HFFc6 (cell line): ENCODE measurements around the gene NAXD. TPM values are rescaled to one million over a fixed set of nuclear protein-coding genes. Genes with fewer than 3 reads are reported as not detected.
"Not testable (repeated sequence)": the region's sequence is repeated elsewhere in the genome, so short reads cannot be mapped to it uniquely, and the experiment has no call there.

Source experiments
- DNase-seq: peaks from one replicate; pipeline ENCODE4 v3.0.0-alpha.2; 2018
- H3K27ac Mint-ChIP-seq: 2 replicates; pipeline ENCODE4 v1.8.0; 2020; ENCODE audit warnings: mild to moderate bottlenecking, mixed read lengths
- H3K27me3 Mint-ChIP-seq: 2 replicates; pipeline ENCODE4 v1.8.0; 2021; ENCODE audit warnings: mild to moderate bottlenecking, moderate library complexity, mixed read lengths; ENCODE audit not compliant: insufficient read depth
- H3K36me3 Mint-ChIP-seq: 2 replicates; pipeline ENCODE4 v1.8.0; 2021; ENCODE audit warnings: low read depth, mixed read lengths
- H3K4me1 Mint-ChIP-seq: 2 replicates; pipeline ENCODE4 v1.8.0; 2020; ENCODE audit warnings: low read depth, mixed read lengths
- H3K4me3 Mint-ChIP-seq: 2 replicates; pipeline ENCODE4 v1.8.0; 2020; ENCODE audit warnings: mild to moderate bottlenecking, moderate library complexity, mixed read lengths
- H3K9me3 Mint-ChIP-seq: 2 replicates; pipeline ENCODE4 v1.8.0; 2020; ENCODE audit warnings: mild to moderate bottlenecking, mixed read lengths
- CTCF ChIP-seq: fragments of 200-600 bp; sonication (generic); IDR thresholded peaks from 2 replicates; pipeline ENCODE4 v1.5.0; 2021; ENCODE audit warnings: antibody characterized with exemption, mild to moderate bottlenecking
- total RNA-seq, 6 experiments: library from RNA; stranded (reverse); fragmentation: NEBNext Ultra II Directional; extraction: Animal tissue kit (Norgen Biotek cat#: 25700); gene quantifications; 2 replicates in 1 of 6; 3 replicates in 5 of 6; pipeline ENCODE4 v1.2.3, GENCODE V29; 2021

The NAXD gene
- total RNA-seq, 6 experiments from 2014 or later: 20.3 to 27.4 (median 22.8) TPM

DNA sequence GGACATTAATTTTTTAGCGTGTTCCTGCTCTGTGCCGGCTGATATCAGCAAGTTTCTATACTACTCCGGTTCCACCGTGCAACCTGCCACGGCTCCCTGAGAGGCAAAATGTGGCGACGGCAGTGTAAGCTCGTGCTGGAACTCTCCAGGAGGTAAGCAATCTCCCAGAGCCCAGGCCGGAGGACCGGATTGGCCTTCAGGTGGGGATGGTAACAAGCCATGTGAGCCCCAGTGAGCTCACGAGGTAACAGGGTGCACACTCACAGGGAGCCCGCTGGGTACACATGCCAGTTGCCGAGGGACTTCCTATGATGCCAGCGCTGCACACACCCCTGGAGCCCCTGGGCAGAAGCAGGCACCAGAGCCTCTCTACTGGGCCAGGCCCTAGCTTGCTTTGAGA is 38.5 kb downstream of the NAXD start:
- DNase-seq: no peak
- H3K27ac Mint-ChIP-seq: no peak overlapping the region
- H3K4me3 Mint-ChIP-seq: no peak overlapping the region
- peaks cover 4% of the 10 kb centered on the region; the same call in 1 of the 2 replicates for H3K9me3 Mint-ChIP-seq
- H3K4me1 Mint-ChIP-seq: no peaks in the 10 kb centered on the region
- no peak for TF ChIP-seq CTCF
- peaks cover 3% of the 10 kb centered on the region; the same call in 1 of the 2 replicates for H3K27me3 Mint-ChIP-seq
- peaks cover 18% of the 10 kb centered on the region for H3K36me3 Mint-ChIP-seq

DNA sequence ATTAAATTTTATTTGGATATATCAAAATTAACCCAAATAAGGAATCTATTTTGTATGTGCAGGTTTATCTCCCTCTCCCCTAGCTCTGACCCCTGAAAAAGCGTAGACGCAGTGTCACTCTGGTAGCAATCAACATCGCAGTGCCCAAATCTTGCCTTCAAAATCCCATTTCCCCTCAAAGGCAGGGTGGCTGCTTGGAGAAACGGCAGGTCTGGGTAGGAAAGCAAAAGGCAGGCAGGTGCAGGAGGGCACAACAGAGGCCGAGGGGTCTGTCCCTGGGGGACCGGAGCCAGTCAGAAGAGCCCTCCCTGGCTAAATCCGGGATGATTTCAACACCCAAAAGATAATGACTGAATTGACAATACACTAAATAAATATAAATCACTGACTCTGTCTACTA is 41.9 kb downstream of the NAXD start:
- H3K36me3 Mint-ChIP-seq: peaks cover 49% of the 10 kb centered on the region
- H3K4me3 Mint-ChIP-seq: no peak overlapping the region
- H3K4me1 Mint-ChIP-seq: no peaks in the 10 kb centered on the region
- no peak for TF ChIP-seq CTCF
- no peak for DNase-seq
- no peak overlapping the region for H3K27ac Mint-ChIP-seq
- H3K9me3 Mint-ChIP-seq: peaks cover 18% of the 10 kb centered on the region
- H3K27me3 Mint-ChIP-seq: peaks cover 3% of the 10 kb centered on the region; the same call in 1 of the 2 replicates

DNA sequence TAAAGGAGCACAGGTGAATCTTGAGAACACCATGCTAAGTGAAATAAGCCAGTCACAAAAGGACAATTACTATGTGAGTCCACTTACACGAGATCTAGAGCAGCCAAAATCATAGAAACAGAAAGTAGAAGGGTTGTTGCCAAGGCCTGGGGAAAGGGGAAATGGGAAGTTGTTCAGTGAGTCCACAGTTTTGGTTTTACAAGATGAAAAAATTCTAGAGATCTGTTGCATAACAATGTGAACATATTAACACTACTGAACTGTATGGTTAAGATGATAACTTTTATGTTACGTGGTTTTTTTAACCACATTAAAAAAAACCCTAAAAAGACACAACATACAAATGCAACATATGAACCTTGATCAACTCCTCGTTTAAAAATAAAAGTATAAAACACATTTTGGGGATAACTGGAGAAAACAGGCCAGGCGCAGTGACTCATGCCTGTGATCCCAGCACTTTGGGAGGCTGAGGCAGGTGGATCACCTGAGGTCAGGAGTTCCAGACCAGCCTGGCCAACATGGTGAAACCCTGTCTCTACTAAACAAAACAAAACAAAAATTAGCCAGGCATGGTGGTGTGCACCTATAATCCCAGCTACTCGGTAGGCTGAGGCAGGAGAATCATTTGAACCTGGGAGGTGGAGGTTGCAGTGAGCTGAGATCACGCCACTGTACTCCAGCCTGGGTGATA is 43.0 kb downstream of the NAXD start:
- Mint-ChIP-seq H3K9me3 (peaks cover 18% of the 10 kb centered on the region), H3K36me3 (peaks cover 60% of the 10 kb centered on the region)
- not testable (repeated sequence) for H3K27me3 Mint-ChIP-seq, H3K4me3 Mint-ChIP-seq, H3K27ac Mint-ChIP-seq, DNase-seq, H3K4me1 Mint-ChIP-seq

- Mint-ChIP-seq H3K4me1 (no peaks in the 10 kb centered on the region), H3K4me3 (no peak overlapping the region), H3K9me3 (peaks cover 18% of the 10 kb centered on the region), H3K27me3 (no peaks in the 10 kb centered on the region), H3K36me3 (peaks cover 71% of the 10 kb centered on the region), H3K27ac (no peak overlapping the region)
- TF ChIP-seq CTCF: no peak
- DNase-seq: no peak
Observed at GRCh38 chr13:110661256-110661655, 45.9 kb downstream of the NAXD start.

- TF ChIP-seq CTCF: no peak
- Mint-ChIP-seq H3K9me3 (peaks cover 18% of the 10 kb centered on the region), H3K27me3 (no peaks in the 10 kb centered on the region), H3K4me3 (no peak overlapping the region), H3K27ac (no peak overlapping the region), H3K4me1 (no peaks in the 10 kb centered on the region), H3K36me3 (peaks cover 69% of the 10 kb centered on the region)
- DNase-seq: no peak
Observed at GRCh38 chr13:110662091-110662490, 46.7 kb downstream of the NAXD start.

DNA sequence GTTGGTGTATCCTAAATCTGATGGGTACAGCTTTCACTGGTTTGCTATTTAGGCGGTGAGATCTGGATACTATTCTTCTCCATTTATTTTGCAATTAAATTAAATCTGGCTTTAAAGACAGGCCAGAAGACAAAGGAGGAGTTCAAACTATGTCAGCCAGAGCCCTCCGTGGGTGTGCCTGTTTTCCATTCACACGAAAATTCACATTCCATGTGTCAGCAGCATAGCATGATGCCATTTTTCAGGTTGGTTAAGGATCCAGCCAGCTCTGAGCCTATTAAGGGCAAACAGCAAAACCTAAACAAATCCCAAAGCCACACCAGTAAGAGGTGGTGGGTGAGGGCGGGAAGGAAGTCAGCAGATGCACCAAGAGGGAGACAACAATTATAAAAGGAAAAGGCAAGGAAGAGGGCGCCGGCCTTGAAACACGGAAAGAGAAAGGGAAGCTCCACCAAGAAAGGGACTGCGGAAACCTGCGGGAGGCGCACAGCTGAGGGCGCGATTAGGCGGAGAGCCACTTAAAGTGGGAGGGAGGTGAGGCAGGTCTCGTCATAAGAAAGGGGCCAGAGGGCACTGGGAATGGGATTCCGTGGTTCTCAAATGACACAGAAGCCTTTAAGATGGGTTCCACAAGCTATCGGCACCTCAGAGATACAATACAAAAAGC is 47.6 kb downstream of the NAXD start:
- Mint-ChIP-seq H3K27me3 (no peaks in the 10 kb centered on the region), H3K4me3 (no peak overlapping the region), H3K36me3 (peaks cover 65% of the 10 kb centered on the region), H3K9me3 (peaks cover 17% of the 10 kb centered on the region), H3K4me1 (no peaks in the 10 kb centered on the region), H3K27ac (no peak overlapping the region)
- no peak for TF ChIP-seq CTCF
- DNase-seq: no peak
